ENCODE results near the gene RPLP2.
A peak's percentile ranks its signal among the peaks of the same experiment; 100 is the strongest.

RPLP2 gene

GRCh38 chr11:792873-793272 lies 16.9 kb upstream of the RPLP2 start:
- no peak for DNase-seq

- DNase-seq = no peak
These were observed 16.2 kb upstream of the RPLP2 start for GRCh38 chr11:793556-793955.

- no peak for DNase-seq
These were observed 15.6 kb upstream of the RPLP2 start for GRCh38 chr11:794013-794765.

- no peak for DNase-seq
These were observed 14.8 kb upstream of the RPLP2 start for GRCh38 chr11:794766-795633.

GRCh38 chr11:795634-796564 lies 13.9 kb upstream of the RPLP2 start:
- DNase-seq = peak; percentile 92

- no peak for DNase-seq
These were observed 13.0 kb upstream of the RPLP2 start for GRCh38 chr11:796565-797295.

- peak; percentile 83 for DNase-seq
These were observed 12.3 kb upstream of the RPLP2 start for GRCh38 chr11:797296-798092.

- DNase-seq = peak; percentile 89
These were observed 11.6 kb upstream of the RPLP2 start, which contains the start of gene SLC25A22 for GRCh38 chr11:798093-798713. SLC25A22 (minus strand) TSS chr11:798281; CDS start chr11:795006, 3,275 bp downstream.

GRCh38 chr11:799641-800316 lies 10.0 kb upstream of the RPLP2 start:
- DNase-seq = no peak

- no peak for DNase-seq
These were observed 9.3 kb upstream of the RPLP2 start for GRCh38 chr11:800473-800872.

- no peak for DNase-seq
These were observed 8.5 kb upstream of the RPLP2 start for GRCh38 chr11:801097-801780.

- no peak for DNase-seq
These were observed 7.6 kb upstream of the RPLP2 start for GRCh38 chr11:802018-802617.

GRCh38 chr11:802693-803466 lies 6.9 kb upstream of the RPLP2 start:
- no peak for DNase-seq

GRCh38 chr11:803467-803742 lies 6.4 kb upstream of the RPLP2 start:
- DNase-seq = no peak

GRCh38 chr11:803770-804598 lies 5.8 kb upstream of the RPLP2 start:
- no peak for DNase-seq

GRCh38 chr11:804599-804964 lies 5.2 kb upstream of the RPLP2 start:
- DNase-seq = no peak

- peak; percentile 79 for DNase-seq
These were observed 1.1 kb upstream of the RPLP2 start for GRCh38 chr11:808427-809286.
